Breast epithelium (tissue), 3 donors: ENCODE results near the gene CCDC87.

Experiments used
- POLR2A ChIP-seq: fragments of 450-650 bp; IDR thresholded peaks from one replicate; pipeline ENCODE4 v1.6.1; 2016; ENCODE audit warnings: antibody characterized with exemption, mild to moderate bottlenecking, moderate library complexity
- POLR2AphosphoS5 ChIP-seq, 3 donors: sonication (generic); formaldehyde crosslinking; IDR thresholded peaks; one replicate each; pipeline ENCODE4 v1.6.1; 2017; ENCODE audit warnings: antibody characterized with exemption in 3 of 3
- TF ChIP-seq, protein P1 (sequence below), 3 donors: fragments of 450-650 bp; IDR thresholded peaks; one replicate each; pipeline ENCODE4 v1.5.1; 2016 to 2017; ENCODE audit warnings: antibody characterized with exemption in 3 of 3, mild to moderate bottlenecking in 3 of 3, moderate library complexity in 3 of 3

DNA sequence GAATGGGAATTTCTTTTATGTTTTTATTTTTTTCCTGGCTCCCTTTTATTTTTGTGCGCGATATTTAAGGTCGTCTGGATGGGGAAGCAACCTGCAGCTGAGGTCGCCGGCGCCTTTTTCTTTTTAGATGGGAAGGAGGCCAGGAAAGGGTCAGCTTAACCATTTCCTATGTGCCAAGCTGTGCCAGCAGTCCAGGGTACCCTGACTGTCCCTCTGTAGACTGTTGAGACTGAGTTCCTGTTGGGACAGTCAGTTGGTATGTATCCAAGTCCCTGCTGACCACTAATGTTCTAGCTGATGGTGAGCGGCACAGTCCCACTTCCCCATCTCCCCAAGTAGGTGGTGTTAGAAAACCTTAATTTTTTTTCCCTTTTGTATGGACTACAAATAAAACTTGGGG lies 34.1 kb upstream of the CCDC87 start:
- TF ChIP-seq POLR2A: no peak
- TF ChIP-seq, protein P1, sequence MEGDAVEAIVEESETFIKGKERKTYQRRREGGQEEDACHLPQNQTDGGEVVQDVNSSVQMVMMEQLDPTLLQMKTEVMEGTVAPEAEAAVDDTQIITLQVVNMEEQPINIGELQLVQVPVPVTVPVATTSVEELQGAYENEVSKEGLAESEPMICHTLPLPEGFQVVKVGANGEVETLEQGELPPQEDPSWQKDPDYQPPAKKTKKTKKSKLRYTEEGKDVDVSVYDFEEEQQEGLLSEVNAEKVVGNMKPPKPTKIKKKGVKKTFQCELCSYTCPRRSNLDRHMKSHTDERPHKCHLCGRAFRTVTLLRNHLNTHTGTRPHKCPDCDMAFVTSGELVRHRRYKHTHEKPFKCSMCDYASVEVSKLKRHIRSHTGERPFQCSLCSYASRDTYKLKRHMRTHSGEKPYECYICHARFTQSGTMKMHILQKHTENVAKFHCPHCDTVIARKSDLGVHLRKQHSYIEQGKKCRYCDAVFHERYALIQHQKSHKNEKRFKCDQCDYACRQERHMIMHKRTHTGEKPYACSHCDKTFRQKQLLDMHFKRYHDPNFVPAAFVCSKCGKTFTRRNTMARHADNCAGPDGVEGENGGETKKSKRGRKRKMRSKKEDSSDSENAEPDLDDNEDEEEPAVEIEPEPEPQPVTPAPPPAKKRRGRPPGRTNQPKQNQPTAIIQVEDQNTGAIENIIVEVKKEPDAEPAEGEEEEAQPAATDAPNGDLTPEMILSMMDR (IDR thresholded peaks at IDR 0.05): no peak
- TF ChIP-seq POLR2AphosphoS5 (IDR thresholded peaks at IDR 0.05): no peak
